Esophagus squamous epithelium (tissue), 5 donors: Measurements from ENCODE around the gene SAA4. TPM values are rescaled to one million over a fixed set of nuclear protein-coding genes. Genes with fewer than 3 reads are reported as not detected.

Experiments
- DNase-seq: peaks from one replicate; lab custom pipeline; 2025; lab: John Stamatoyannopoulos, UW
- H3K27ac ChIP-seq, 4 donors: fragments of 200-600 bp; sonication (generic); one replicate each; pipeline ENCODE4 v1.5.1; 2016 to 2019; ENCODE audit warnings: mild to moderate bottlenecking in 1 of 4
- H3K27me3 ChIP-seq, 4 donors: fragments of 200-600 bp; sonication (generic); 1 replicate in 3 of 4; 2 replicates in 1 of 4; pipeline versions ENCODE4 v1.5.1 to v1.6.0; 2017 to 2021; ENCODE audit warnings: antibody characterized with exemption in 1 of 4
- H3K36me3 ChIP-seq, 3 donors: fragments of 200-600 bp; sonication (generic); one replicate each; pipeline ENCODE4 v1.5.1; 2016 to 2019
- H3K4me1 ChIP-seq, 3 donors: fragments of 200-600 bp; sonication (generic); one replicate each; pipeline ENCODE4 v1.5.1; 2017 to 2019
- H3K4me3 ChIP-seq, 4 donors: fragments of 200-600 bp; sonication (generic); 1 replicate in 3 of 4; 2 replicates in 1 of 4; pipeline ENCODE4 v1.5.1; 2016 to 2019; ENCODE audit warnings: mild to moderate bottlenecking in 2 of 4, moderate library complexity in 1 of 4
- H3K9me3 ChIP-seq, 3 donors: fragments of 200-600 bp; sonication (generic); one replicate each; pipeline ENCODE4 v1.5.1; 2016 to 2019
- POLR2A ChIP-seq, 4 donors: fragments of 450-650 bp; IDR thresholded peaks; one replicate each; pipeline ENCODE4 v1.6.1; 2017; ENCODE audit warnings: antibody characterized with exemption in 4 of 4, mild to moderate bottlenecking in 4 of 4, moderate library complexity in 3 of 4
- WGBS, 2 donors: methylation state at CpG; one replicate each; pipeline ENCODE4 v1.1.5; 2018; 5-methylcytosine and 5-hydroxymethylcytosine counted together
- intact Hi-C: fragments of 100-400 bp; cut with DNase I; formaldehyde crosslinking; loops from one replicate; pipeline ENCODE4 v1.15.0; 2022
- total RNA-seq, 4 donors: library from RNA; depleted of rRNA; stranded (reverse); fragments of >200 nt; gene quantifications; one replicate each; pipeline ENCODE4 v1.1.0, GENCODE V29; 2016
- TF ChIP-seq, protein P1 (sequence below), 6 experiments: fragments of 450-650 bp in 4 of 6; fragments of 200-600 bp in 2 of 6; sonication (generic) in 2 of 6; IDR thresholded peaks; one replicate each; pipeline ENCODE4 v1.5.1; 2016 to 2019; ENCODE audit warnings: antibody characterized with exemption in 6 of 6, mild to moderate bottlenecking in 4 of 6, moderate library complexity in 4 of 6
- donor health status: DM: yes; HTN: yes; CAD: no.

Gene SAA4
- total RNA-seq, 4 donors from 2014 or later: 1.3 TPM; not detected in 3

DNA sequence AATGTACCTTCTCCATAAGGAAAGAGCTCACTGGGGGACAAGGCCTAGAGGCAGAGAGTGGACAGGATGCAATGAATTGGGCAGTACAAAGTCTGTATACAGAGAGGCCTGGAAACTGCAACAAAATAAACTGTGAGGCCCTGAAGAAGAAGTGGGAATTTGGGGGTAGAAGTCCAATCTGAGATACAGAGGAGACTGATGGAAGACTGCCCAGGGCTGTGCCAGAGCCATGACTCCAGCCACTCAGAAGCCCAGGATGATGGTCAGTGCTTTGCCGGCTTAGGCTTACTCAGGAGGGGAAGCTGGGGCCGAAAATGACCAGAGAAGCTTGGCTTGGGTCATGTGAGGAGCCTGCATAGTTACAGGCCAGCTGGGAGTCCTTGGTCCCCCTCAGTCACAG, 5.7 kb downstream of the SAA4 start:
- Histone ChIP-seq H3K9me3 (no peaks in the 10 kb centered on the region), H3K36me3 (no peaks in the 10 kb centered on the region), H3K27me3 (no peaks in the 10 kb centered on the region), H3K4me3 (no peak overlapping the region), H3K4me1 (no peaks in the 10 kb centered on the region), H3K27ac (no peak overlapping the region)
- WGBS, 2 donors: 61 to 81% methylated on average over 2 of the region's 2 CpGs
- no peak for DNase-seq
- TF ChIP-seq, protein P1, sequence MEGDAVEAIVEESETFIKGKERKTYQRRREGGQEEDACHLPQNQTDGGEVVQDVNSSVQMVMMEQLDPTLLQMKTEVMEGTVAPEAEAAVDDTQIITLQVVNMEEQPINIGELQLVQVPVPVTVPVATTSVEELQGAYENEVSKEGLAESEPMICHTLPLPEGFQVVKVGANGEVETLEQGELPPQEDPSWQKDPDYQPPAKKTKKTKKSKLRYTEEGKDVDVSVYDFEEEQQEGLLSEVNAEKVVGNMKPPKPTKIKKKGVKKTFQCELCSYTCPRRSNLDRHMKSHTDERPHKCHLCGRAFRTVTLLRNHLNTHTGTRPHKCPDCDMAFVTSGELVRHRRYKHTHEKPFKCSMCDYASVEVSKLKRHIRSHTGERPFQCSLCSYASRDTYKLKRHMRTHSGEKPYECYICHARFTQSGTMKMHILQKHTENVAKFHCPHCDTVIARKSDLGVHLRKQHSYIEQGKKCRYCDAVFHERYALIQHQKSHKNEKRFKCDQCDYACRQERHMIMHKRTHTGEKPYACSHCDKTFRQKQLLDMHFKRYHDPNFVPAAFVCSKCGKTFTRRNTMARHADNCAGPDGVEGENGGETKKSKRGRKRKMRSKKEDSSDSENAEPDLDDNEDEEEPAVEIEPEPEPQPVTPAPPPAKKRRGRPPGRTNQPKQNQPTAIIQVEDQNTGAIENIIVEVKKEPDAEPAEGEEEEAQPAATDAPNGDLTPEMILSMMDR (IDR thresholded peaks at IDR 0.05): no peak
- no peak for TF ChIP-seq POLR2A (IDR thresholded peaks at IDR 0.05)
- intact Hi-C loops: no loop called here

DNA sequence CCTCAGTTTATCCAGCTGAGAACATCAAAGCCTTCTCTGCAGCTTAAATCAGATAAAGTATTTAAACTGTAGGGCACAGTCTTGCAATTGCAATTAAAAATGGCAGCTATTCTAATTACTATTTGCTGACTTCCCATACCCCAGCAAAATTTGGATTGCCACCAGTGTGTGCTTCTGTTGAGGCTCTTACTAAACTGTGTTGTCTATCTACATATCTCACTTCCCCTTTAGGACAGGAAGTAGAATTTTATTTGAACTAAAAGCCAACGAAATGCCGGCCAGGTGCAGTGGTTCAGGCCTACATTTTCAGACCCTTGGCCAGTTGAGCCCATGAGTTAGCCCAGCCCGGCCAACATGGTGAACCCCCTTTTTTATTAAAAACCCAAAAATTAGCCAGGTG, 7.1 kb downstream of the SAA4 start:
- H3K9me3 ChIP-seq: no peaks in the 10 kb centered on the region
- 51% methylated on average over 3 of the region's 3 CpGs; no CpG with 5 or more reads in 1 of the 2 donors for WGBS, 2 donors
- no peak overlapping the region for H3K4me3 ChIP-seq
- H3K36me3 ChIP-seq: no peaks in the 10 kb centered on the region
- intact Hi-C loops: no loop called here
- no peaks in the 10 kb centered on the region for H3K27me3 ChIP-seq
- H3K27ac ChIP-seq: no peak overlapping the region
- no peak for DNase-seq
- H3K4me1 ChIP-seq: no peaks in the 10 kb centered on the region
- no peak for TF ChIP-seq POLR2A (IDR thresholded peaks at IDR 0.05)
- TF ChIP-seq, protein P1 (IDR thresholded peaks at IDR 0.05): no peak

DNA sequence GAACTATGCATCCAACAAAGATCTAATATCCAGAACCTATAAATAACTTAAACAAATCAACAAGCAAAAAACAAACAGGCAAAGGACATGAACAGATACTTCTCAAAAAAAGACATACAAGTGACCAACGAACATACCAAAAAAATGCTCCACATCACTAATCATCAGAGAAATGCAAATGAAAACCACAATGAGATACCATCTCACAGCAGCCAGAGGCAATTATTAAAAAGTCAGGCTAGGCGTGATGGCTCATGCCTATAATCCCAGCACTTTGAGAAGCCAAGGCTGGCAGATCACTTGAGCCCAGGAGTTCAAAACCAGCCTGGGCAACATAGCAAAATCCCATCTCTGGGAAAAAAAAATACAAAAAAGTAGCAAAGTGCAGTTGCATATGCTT, 10.7 kb downstream of the SAA4 start:
- H3K36me3 ChIP-seq: no peaks in the 10 kb centered on the region
- H3K4me1 ChIP-seq: no peaks in the 10 kb centered on the region
- H3K27ac ChIP-seq: no peak overlapping the region
- TF ChIP-seq POLR2A (IDR thresholded peaks at IDR 0.05): no peak
- TF ChIP-seq, protein P1 (IDR thresholded peaks at IDR 0.05): no peak
- no peaks in the 10 kb centered on the region for H3K9me3 ChIP-seq
- H3K4me3 ChIP-seq: no peak overlapping the region
- WGBS, 2 donors: 30 to 31% methylated on average over 2 of the region's 2 CpGs
- no peak for DNase-seq
- intact Hi-C loops: no loop called here
- H3K27me3 ChIP-seq: no peaks in the 10 kb centered on the region

DNA sequence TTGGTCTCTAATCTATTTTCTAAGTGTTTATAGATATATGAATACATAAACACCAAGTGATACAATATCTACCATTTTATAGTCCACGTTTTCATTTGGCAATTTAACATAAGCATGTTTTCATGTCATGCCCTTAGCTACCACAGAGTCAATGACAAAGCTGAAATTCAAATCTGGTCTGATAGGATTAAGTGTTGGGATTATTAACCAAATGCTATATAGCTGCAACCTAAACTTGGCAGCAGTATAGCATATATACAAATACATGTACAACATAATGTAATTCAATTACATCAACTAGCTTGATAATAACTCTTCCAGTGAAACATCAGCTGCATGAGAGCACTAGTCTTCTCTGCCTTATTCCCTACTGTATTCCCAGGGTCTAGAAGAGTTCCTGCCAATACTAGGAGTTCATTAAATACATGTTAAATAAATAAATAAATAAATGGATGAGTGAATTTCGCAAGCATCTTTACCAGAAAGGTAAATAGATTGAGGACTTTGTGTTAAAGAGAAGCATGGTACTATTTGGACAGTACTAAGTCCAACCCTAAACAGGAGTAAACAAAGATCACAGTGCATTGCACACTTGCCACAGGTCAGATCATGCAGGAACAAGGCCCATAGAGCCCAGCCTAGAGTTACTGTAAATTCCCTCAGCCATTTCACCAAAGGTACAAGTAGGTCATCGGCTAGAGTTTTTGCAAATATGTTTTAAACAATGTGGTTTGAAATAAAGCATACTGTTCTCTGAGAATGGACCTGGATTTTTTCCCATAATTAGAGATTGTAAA, 12.8 kb downstream of the SAA4 start:
- Histone ChIP-seq H3K27ac (no peak overlapping the region), H3K9me3 (no peaks in the 10 kb centered on the region), H3K36me3 (no peaks in the 10 kb centered on the region), H3K27me3 (no peaks in the 10 kb centered on the region), H3K4me3 (no peak overlapping the region), H3K4me1 (no peaks in the 10 kb centered on the region)
- TF ChIP-seq, protein P1 (IDR thresholded peaks at IDR 0.05): no peak
- no peak for TF ChIP-seq POLR2A (IDR thresholded peaks at IDR 0.05)
- no peak for DNase-seq
- intact Hi-C loops: no loop called here
- WGBS, 2 donors: 43 to 64% methylated on average over 3 of the region's 3 CpGs

DNA sequence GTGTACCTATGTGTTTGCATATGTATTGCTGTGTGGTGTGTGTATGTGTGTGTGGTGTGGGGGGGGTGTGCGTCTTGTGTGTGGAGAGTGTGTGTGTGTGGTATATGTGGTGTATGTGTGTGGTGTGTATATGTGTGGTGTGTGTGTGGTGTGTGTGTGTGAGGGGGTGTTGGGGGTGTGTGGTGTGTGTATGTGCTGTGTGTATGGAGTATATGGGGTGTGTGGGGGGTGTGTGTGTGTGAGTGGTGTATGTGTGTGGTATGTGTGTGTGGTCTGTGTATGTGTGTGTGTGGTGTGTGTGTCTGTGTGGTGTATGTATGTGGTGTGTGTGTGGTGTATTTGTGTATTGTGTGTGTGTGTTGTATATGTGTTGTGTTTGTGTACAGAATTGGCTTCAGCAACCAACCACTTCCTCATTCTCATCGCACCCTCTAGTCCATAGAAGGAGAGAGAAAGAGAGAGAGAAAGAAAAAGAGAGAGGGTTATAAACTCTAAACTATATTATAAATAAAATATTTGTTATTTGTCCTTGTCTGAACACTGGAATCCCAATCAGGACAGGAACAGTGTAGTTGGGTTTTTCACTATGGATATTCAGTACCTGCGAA, 13.7 kb downstream of the SAA4 start:
- intact Hi-C loops: no loop called here
- no peaks in the 10 kb centered on the region for H3K4me1 ChIP-seq
- H3K27ac ChIP-seq: no peak overlapping the region
- H3K9me3 ChIP-seq: no peaks in the 10 kb centered on the region
- WGBS, 2 donors: 91 to 93% methylated on average over 3 of the region's 3 CpGs
- H3K36me3 ChIP-seq: no peaks in the 10 kb centered on the region
- H3K27me3 ChIP-seq: no peaks in the 10 kb centered on the region
- H3K4me3 ChIP-seq: no peak overlapping the region
- TF ChIP-seq, protein P1 (IDR thresholded peaks at IDR 0.05): no peak
- no peak for TF ChIP-seq POLR2A (IDR thresholded peaks at IDR 0.05)
- DNase-seq: no peak
